Panc1 (cell line): ENCODE data around the gene MFSD6. TPM values are rescaled to one million over a fixed set of nuclear protein-coding genes. Genes with fewer than 3 reads are reported as not detected.
A peak's percentile ranks its signal among the peaks of the same experiment; 100 is the strongest.

Source experiments
- ATAC-seq: fragments of 200-7000 bp; cut with Tn5 transposase; 2 replicates; pipeline ENCODE4 v1.9.1; 2020; ENCODE audit warnings: mild to moderate bottlenecking, moderate library complexity
- BruUV-seq: library from RNA; stranded (reverse); fragments of 400-500 nt; replicated peaks from 2 replicates; lab custom pipeline; 2021; lab: Mats Ljungman, UMichigan
- CTCF ChIA-PET: fragments of 300-600 bp; sonication (Branson Sonifier 250); formaldehyde crosslinking; loops from one replicate; lab custom pipeline; 2022; ENCODE audit warnings: antibody characterized with exemption; lab: Charles Lee
- POLR2A ChIA-PET: fragments of 300-600 bp; sonication (Branson Sonifier 250); formaldehyde crosslinking; loops from one replicate; lab custom pipeline; 2022; ENCODE audit warnings: antibody characterized with exemption; lab: Charles Lee
- DNase-seq: peaks from one replicate; pipeline ENCODE4 v3.0.0-alpha.2; 2010; ENCODE audit warnings: low read depth, low spot score
- H3K27ac ChIP-seq: 2 replicates; pipeline ENCODE4 v1.5.1; 2011; ENCODE audit warnings: mild to moderate bottlenecking, low read length, inconsistent platforms
- H3K27me3 ChIP-seq: fragments of 200-500 bp; sonication (Bioruptor generic); 2 replicates; pipeline ENCODE4 v1.6.0; 2014; ENCODE audit warnings: low read length, inconsistent platforms; ENCODE audit not compliant: control insufficient read depth, insufficient read depth
- H3K36me3 ChIP-seq: fragments of 200-500 bp; sonication (Bioruptor generic); 2 replicates; pipeline ENCODE4 v1.5.1; 2014; ENCODE audit warnings: inconsistent platforms, mild to moderate bottlenecking, low read length, moderate library complexity; ENCODE audit not compliant: control insufficient read depth, insufficient read depth
- H3K4me1 ChIP-seq: 2 replicates; pipeline ENCODE4 v1.5.1; 2011; ENCODE audit warnings: inconsistent platforms, mild to moderate bottlenecking, low read length, moderate library complexity; ENCODE audit not compliant: control insufficient read depth, insufficient read depth
- H3K4me3 ChIP-seq, 2 experiments: 2 replicates each; pipeline ENCODE4 v1.5.1; 2011 to 2012; ENCODE audit warnings: low read depth in 2 of 2, low read length in 2 of 2, mild to moderate bottlenecking in 2 of 2, inconsistent platforms in 1 of 2, moderate library complexity in 1 of 2
- H3K9me3 ChIP-seq: fragments of 200-500 bp; sonication (Bioruptor generic); 2 replicates; pipeline ENCODE4 v1.5.1; 2014; ENCODE audit warnings: low read depth, mild to moderate bottlenecking, inconsistent platforms, low read length, moderate library complexity; ENCODE audit not compliant: control insufficient read depth, insufficient read depth
- POLR2AphosphoS5 ChIP-seq: IDR thresholded peaks from 2 replicates; pipeline ENCODE4 v1.6.1; 2012; ENCODE audit warnings: mild to moderate bottlenecking, low read depth, low read length, moderate library complexity
- SIN3A ChIP-seq: IDR thresholded peaks from 2 replicates; pipeline ENCODE4 v1.6.1; 2012; ENCODE audit warnings: low read depth, mild to moderate bottlenecking, low read length, moderate library complexity, borderline replicate concordance; ENCODE audit not compliant: insufficient read depth
- TCF7L2 ChIP-seq: IDR thresholded peaks from 2 replicates; pipeline ENCODE4 v1.6.1; 2011; ENCODE audit warnings: mild to moderate bottlenecking, low read depth, low read length, inconsistent platforms
- in situ Hi-C: cut with HindIII; loops from 2 replicates; pipeline ENCODE4 v1.10.0; 2016; ENCODE audit warnings: low sequenced_read_pairs, low pct_unique_long_range_greater_than_20kb
- intact Hi-C: fragments of 100-400 bp; cut with micrococcal nuclease; formaldehyde crosslinking; loops from one replicate; pipeline ENCODE4 v1.10.0; 2022; ENCODE audit not compliant: unreplicated experiment
- total RNA-seq: library from RNA; stranded (reverse); gene quantifications from one replicate; pipeline ENCODE4 v1.2.1, GENCODE V29; 2021; ENCODE audit not compliant: unreplicated experiment
- TF ChIP-seq, protein P1 (sequence below): fragments of 450-650 bp; IDR thresholded peaks from 2 replicates; pipeline ENCODE4 v1.5.1; 2017; ENCODE audit warnings: mild to moderate bottlenecking
- TF ChIP-seq, protein P2 (sequence below), 2 experiments: IDR thresholded peaks; 2 replicates each; pipeline ENCODE4 v1.6.1; 2011 to 2012; ENCODE audit warnings: low read depth in 2 of 2, control low read depth in 1 of 2, low read length in 1 of 2, mild to moderate bottlenecking in 1 of 2, moderate library complexity in 1 of 2; ENCODE audit not compliant: insufficient read depth in 1 of 2

Gene MFSD6
- total RNA-seq, 1 experiment from 2014 or later = 10.4 TPM

DNA sequence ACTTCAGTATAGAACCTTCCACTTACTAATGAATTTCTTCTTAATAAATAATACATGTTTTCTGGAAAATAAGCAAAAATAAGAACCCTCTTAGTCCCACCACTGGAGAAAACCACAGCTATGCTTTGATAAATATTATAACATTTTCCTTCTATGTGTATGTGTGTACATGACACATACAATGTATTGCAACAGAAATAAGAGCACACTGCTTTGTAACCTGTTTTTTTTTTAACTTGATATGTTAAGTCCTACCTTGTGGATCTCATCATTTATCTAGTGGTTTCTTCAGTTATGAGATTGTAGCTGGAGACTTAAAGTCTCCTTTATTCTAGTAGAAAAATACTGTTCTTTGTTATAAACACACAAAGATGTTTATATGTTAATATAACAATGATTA, 47.6 kb upstream of the MFSD6 start:
- in situ Hi-C loops = no loop called here
- CTCF ChIA-PET = no interaction called here
- POLR2A ChIA-PET = no interaction called here

DNA sequence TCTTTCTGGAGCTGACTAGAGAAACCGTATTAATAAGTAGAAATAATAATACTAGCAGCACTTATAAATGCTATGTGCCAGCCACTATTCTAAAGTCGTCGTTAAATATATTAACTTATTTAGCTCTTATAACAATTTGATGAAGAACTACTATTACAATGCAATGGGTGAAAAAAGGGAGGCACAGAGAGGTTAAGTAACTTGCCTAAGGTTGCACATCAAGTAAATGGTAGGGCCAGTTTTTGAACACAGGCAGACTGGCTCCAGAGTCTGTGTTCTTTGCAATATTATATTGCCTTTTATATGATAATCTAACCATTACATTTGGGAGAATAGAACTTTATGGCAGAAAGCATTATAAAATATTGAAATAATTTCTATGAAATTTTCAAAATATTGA, 47.2 kb upstream of the MFSD6 start:
- Histone ChIP-seq H3K4me3 (no peak overlapping the region), H3K27me3 (no peaks in the 10 kb centered on the region), H3K9me3 (no peaks in the 10 kb centered on the region), H3K36me3 (no peaks in the 10 kb centered on the region), H3K27ac (no peak overlapping the region), H3K4me1 (peaks cover 9% of the 10 kb centered on the region)
- in situ Hi-C loops (no loop called here), intact Hi-C loops (no loop called here)
- ChIA-PET POLR2A (no interaction called here), CTCF (no interaction called here)
- TF ChIP-seq, protein P1, sequence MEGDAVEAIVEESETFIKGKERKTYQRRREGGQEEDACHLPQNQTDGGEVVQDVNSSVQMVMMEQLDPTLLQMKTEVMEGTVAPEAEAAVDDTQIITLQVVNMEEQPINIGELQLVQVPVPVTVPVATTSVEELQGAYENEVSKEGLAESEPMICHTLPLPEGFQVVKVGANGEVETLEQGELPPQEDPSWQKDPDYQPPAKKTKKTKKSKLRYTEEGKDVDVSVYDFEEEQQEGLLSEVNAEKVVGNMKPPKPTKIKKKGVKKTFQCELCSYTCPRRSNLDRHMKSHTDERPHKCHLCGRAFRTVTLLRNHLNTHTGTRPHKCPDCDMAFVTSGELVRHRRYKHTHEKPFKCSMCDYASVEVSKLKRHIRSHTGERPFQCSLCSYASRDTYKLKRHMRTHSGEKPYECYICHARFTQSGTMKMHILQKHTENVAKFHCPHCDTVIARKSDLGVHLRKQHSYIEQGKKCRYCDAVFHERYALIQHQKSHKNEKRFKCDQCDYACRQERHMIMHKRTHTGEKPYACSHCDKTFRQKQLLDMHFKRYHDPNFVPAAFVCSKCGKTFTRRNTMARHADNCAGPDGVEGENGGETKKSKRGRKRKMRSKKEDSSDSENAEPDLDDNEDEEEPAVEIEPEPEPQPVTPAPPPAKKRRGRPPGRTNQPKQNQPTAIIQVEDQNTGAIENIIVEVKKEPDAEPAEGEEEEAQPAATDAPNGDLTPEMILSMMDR = no peak
- no peak for TF ChIP-seq POLR2AphosphoS5
- no peak for TF ChIP-seq TCF7L2
- TF ChIP-seq, protein P2, sequence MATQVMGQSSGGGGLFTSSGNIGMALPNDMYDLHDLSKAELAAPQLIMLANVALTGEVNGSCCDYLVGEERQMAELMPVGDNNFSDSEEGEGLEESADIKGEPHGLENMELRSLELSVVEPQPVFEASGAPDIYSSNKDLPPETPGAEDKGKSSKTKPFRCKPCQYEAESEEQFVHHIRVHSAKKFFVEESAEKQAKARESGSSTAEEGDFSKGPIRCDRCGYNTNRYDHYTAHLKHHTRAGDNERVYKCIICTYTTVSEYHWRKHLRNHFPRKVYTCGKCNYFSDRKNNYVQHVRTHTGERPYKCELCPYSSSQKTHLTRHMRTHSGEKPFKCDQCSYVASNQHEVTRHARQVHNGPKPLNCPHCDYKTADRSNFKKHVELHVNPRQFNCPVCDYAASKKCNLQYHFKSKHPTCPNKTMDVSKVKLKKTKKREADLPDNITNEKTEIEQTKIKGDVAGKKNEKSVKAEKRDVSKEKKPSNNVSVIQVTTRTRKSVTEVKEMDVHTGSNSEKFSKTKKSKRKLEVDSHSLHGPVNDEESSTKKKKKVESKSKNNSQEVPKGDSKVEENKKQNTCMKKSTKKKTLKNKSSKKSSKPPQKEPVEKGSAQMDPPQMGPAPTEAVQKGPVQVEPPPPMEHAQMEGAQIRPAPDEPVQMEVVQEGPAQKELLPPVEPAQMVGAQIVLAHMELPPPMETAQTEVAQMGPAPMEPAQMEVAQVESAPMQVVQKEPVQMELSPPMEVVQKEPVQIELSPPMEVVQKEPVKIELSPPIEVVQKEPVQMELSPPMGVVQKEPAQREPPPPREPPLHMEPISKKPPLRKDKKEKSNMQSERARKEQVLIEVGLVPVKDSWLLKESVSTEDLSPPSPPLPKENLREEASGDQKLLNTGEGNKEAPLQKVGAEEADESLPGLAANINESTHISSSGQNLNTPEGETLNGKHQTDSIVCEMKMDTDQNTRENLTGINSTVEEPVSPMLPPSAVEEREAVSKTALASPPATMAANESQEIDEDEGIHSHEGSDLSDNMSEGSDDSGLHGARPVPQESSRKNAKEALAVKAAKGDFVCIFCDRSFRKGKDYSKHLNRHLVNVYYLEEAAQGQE (IDR thresholded peaks at IDR 0.05; ENCODE audit: insufficient read depth in 1 of 2, low read depth in 2 of 2, low read length in 1 of 2) = no peak
- no peak for TF ChIP-seq SIN3A
- no peak for ATAC-seq
- BruUV-seq = no TSS peak
- no peak for DNase-seq

More for the DNA sequence above, 47.6 kb upstream of the MFSD6 start:
- intact Hi-C loops = no loop called here
- Histone ChIP-seq H3K4me3 (peak overlapping the region in 1 of 2 experiments; percentile 23; a peak in 1 of 4 replicates), H3K36me3 (no peaks in the 10 kb centered on the region), H3K4me1 (peaks cover 9% of the 10 kb centered on the region), H3K27me3 (no peaks in the 10 kb centered on the region), H3K27ac (peak overlapping the region; percentile 41; the same call in 1 of the 2 replicates), H3K9me3 (no peaks in the 10 kb centered on the region)
- ATAC-seq = no peak
- DNase-seq = no peak
- TF ChIP-seq TCF7L2 (no peak), SIN3A (no peak), POLR2AphosphoS5 (no peak)
- TF ChIP-seq, protein P1 = no peak
- TF ChIP-seq, protein P2 (IDR thresholded peaks at IDR 0.05; ENCODE audit: insufficient read depth in 1 of 2, low read depth in 2 of 2, low read length in 1 of 2) = no peak
- BruUV-seq = no TSS peak
